BJ (cell line): ENCODE data around the gene CEP55. TPM values are rescaled to one million over a fixed set of nuclear protein-coding genes. Genes with fewer than 3 reads are reported as not detected.

Experiments
- CTCF ChIA-PET: fragments of 350-600 bp; formaldehyde crosslinking; extraction: SDS; loops from one replicate; lab custom pipeline; 2021; ENCODE audit warnings: antibody characterized with exemption, inconsistent platforms; lab: Yijun Ruan, JAX
- POLR2A ChIA-PET: fragments of 300-600 bp; sonication (Branson Sonifier 250); formaldehyde crosslinking; extraction: SDS; loops from one replicate; lab custom pipeline; 2021; ENCODE audit warnings: antibody characterized with exemption; lab: Charles Lee
- DNase-seq: peaks from one replicate; pipeline ENCODE4 v3.0.0-alpha.2; 2011; ENCODE audit warnings: low read depth
- H3K27me3 ChIP-seq: 2 replicates; pipeline ENCODE4 v1.6.0; 2011; ENCODE audit warnings: low read length; ENCODE audit not compliant: control insufficient read depth, insufficient read depth
- H3K36me3 ChIP-seq: 2 replicates; pipeline ENCODE4 v1.5.1; 2011; ENCODE audit warnings: low read length; ENCODE audit not compliant: control insufficient read depth, insufficient read depth
- H3K4me3 ChIP-seq: 2 replicates; pipeline ENCODE4 v1.5.1; 2011; ENCODE audit warnings: low read depth, mild to moderate bottlenecking, control low read depth, low read length
- CTCF ChIP-seq: IDR thresholded peaks from 2 replicates; pipeline ENCODE4 v1.5.1; 2011; ENCODE audit warnings: low read depth, mild to moderate bottlenecking, control low read depth, inconsistent platforms, low read length, moderate library complexity; ENCODE audit not compliant: insufficient read depth
- polyA plus RNA-seq: library from polyadenylated mRNA; depleted of rRNA; stranded (reverse); fragments of >200 nt; gene quantifications from 2 replicates; pipeline ENCODE4 v1.2.3, GENCODE V29; 2011; rRNA removed
- small RNA-seq: library from RNA; depleted of rRNA; stranded (forward); fragments of <200 nt; gene quantifications from one replicate; pipeline ENCODE3, GENCODE V24; 2012; ENCODE audit warnings: low replicate concordance, low read depth; ENCODE audit not compliant: insufficient read length

CEP55 gene
- polyA plus RNA-seq, 1 experiment: 16.8 TPM

DNA sequence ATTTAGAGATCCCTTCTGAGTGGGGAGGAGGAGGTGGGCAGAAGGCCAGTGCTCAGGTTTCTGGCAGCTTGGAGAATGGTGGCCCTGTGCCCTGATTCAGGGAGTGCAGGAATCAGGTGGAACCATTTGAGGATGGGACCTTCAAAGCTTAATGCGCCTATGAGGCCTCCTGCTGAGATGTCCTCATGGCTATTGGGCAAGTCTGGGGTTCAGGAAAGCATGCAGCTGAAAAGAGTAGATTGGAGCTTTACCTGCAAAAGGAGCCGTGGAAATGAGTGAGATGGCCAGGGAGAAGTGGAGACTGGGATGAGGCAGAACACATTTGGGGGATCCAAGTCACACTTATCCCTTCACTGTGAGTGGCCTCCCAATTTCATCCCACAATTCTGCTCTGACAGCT is 76.2 kb downstream of the CEP55 start:
- ChIA-PET CTCF (no interaction called here), POLR2A (no interaction called here)
- Histone ChIP-seq H3K27me3 (peaks cover 17% of the 10 kb centered on the region), H3K4me3 (no peak overlapping the region), H3K36me3 (no peaks in the 10 kb centered on the region)
- no peak for DNase-seq
- TF ChIP-seq CTCF: no peak

DNA sequence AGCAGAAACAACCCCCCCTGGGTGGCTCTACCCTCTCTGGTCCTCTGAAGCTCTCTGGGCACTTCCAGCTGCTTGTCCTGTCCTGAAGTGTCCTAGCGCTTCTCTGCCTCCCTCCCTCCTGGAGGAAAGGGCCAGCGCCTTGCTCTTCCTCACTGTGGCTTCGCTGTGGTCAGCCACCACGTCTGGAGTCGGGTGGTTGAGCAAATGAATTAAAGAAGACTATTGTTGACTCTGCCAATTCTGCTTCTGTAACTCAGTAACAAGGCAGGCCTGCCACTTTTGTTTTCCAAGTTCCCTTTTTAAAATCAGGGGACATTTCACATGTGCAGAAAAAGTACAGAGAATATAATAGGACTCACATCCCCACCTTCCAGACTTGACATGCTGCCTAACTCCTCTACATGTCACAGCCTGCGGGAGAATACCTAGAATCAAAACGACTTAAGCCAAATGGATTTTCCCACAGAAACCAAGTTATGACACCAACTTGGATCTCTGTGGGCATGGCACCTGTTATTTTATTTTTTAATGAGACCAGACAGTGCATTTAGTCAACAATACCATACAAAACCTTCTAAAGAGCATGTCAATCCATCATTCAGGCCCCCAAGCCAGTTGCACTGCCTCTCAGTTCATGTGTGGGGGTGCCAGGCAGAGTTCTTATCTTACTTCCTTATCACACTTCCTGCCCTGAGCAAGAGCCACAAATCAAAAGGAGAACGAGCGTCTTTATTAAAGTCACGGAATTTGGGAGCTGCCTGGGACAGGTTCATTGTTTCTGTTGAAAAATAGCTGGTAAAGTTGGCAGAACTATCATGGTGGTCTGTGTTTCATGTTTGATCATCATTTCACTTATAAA is 76.9 kb downstream of the CEP55 start:
- no peak overlapping the region for H3K4me3 ChIP-seq
- DNase-seq: no peak
- CTCF ChIA-PET: no interaction called here
- H3K27me3 ChIP-seq: peaks cover 12% of the 10 kb centered on the region
- POLR2A ChIA-PET: no interaction called here
- no peak for TF ChIP-seq CTCF
- H3K36me3 ChIP-seq: no peaks in the 10 kb centered on the region

DNA sequence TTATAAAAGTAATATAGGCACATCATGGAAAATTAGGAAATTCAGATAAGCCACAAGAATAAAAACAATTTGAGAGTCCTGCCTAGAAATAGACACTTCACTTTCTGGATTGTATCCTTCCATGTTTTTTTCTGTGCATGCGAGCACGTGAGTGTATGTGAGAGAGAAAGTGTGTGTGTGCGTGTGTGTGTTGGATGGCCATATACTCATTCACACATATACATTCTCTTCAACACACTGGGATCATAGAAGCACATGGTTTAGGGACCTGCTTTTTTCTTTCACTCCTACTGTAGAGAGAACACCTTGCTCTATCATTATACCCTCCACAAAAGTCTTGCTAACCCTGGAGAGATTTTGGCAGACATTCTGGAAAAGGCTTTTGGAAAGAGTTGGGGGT is 77.5 kb downstream of the CEP55 start:
- Histone ChIP-seq H3K27me3 (peaks cover 7% of the 10 kb centered on the region), H3K36me3 (no peaks in the 10 kb centered on the region), H3K4me3 (no peak overlapping the region)
- POLR2A ChIA-PET: no interaction called here
- CTCF ChIA-PET: no interaction called here
- no peak for DNase-seq
- TF ChIP-seq CTCF: no peak

GRCh38 chr10:93576888-93577287 is 80.5 kb downstream of the CEP55 start:
- CTCF ChIA-PET: interaction anchor here (1.4 kb wide), 1 partner anchor 8 kb away, joined by 3 read pairs; no protein-coding TSS in a partner anchor
- H3K36me3 ChIP-seq: no peaks in the 10 kb centered on the region
- DNase-seq: no peak
- no peak overlapping the region for H3K4me3 ChIP-seq
- POLR2A ChIA-PET: no interaction called here
- peaks cover 6% of the 10 kb centered on the region for H3K27me3 ChIP-seq
- TF ChIP-seq CTCF: no peak

DNA sequence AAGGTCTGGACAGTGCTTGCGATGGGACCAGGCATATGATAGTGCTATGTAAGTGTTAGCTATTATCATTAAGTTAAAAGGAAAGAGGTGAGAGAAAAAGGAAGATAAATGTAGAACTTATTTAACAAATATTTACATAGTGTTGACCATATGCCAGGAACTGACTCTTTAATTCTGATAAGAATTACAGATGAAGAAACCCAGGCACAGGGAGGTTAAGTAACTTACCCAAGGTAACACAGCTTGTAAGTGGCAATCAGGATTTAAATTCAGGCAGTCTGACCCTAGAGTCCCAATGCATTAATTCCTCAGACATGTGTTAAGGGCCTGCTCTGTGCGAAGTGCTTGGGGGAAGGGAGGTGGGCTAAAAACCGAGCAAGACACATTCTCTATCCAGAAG is 81.2 kb downstream of the CEP55 start:
- H3K27me3 ChIP-seq: peaks cover 4% of the 10 kb centered on the region
- DNase-seq: no peak
- POLR2A ChIA-PET: no interaction called here
- H3K4me3 ChIP-seq: no peak overlapping the region
- TF ChIP-seq CTCF: no peak
- CTCF ChIA-PET: interaction anchor here (1.4 to 1.5 kb wide), 2 partner anchors 9 to 24 kb away, joined by 3 read pairs; no protein-coding TSS in a partner anchor
- H3K36me3 ChIP-seq: no peaks in the 10 kb centered on the region

Small RNA genes lying within 50 kb of the gene (small RNA-seq; reads per million reads assigned to genes)
- gene RNA5SP323: not detected

Other genes with a start within 250 kb of the CEP55 start
- 355 and 425 TPM in 2 replicates for gene MYOF, start 14.3 kb upstream of the CEP55 start, polyA plus RNA-seq
- gene FFAR4, start 70.1 kb downstream of the CEP55 start, polyA plus RNA-seq: not detected in 2 replicates
- 0.22 and 0.26 TPM in 2 replicates for gene RBP4, start 104.6 kb downstream of the CEP55 start, polyA plus RNA-seq
- not detected in 2 replicates for gene PDE6C, start 115.9 kb downstream of the CEP55 start, polyA plus RNA-seq
- gene FRA10AC1, start 206.0 kb downstream of the CEP55 start, polyA plus RNA-seq: 2.1 and 5.1 TPM in 2 replicates